Measurements from ENCODE around the gene ALCAM. TPM values are rescaled to one million over a fixed set of nuclear protein-coding genes. Genes with fewer than 3 reads are reported as not detected.

Gene ALCAM
- total RNA-seq, 1 experiment from 2014 or later, result 32.3 TPM

DNA sequence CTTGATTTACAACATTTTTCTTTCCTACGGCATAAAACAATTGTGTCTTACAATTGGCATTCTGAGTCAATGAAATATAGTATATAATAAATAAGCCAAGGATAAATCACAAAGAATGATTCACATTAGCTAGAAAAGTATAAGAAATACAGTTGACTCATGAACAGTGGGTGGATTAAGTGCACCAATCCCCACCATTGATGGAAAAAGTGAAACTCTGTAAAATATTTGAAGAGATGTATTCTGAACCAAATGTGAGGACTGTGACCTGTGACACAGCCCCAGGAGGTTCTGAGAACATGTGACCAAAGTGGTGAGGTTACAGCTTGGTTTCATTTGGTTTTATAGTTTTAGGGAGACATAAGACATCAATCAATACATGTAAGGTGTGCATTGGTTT is 227.5 kb downstream of the ALCAM start:
- H3K4me3 ChIP-seq (ENCODE audit: low read depth in 2 of 2, low read length in 2 of 2), result no peak overlapping the region
- no TSS peak for BruUV-seq (replicated peaks)
- TF ChIP-seq POLR2AphosphoS5 (IDR thresholded peaks at IDR 0.05; ENCODE audit: low read depth, low read length) (no peak), SIN3A (IDR thresholded peaks at IDR 0.05; ENCODE audit: borderline replicate concordance, insufficient read depth, low read depth, low read length) (no peak), TCF7L2 (IDR thresholded peaks at IDR 0.05; ENCODE audit: low read depth, low read length) (no peak)
- TF ChIP-seq, protein P1, sequence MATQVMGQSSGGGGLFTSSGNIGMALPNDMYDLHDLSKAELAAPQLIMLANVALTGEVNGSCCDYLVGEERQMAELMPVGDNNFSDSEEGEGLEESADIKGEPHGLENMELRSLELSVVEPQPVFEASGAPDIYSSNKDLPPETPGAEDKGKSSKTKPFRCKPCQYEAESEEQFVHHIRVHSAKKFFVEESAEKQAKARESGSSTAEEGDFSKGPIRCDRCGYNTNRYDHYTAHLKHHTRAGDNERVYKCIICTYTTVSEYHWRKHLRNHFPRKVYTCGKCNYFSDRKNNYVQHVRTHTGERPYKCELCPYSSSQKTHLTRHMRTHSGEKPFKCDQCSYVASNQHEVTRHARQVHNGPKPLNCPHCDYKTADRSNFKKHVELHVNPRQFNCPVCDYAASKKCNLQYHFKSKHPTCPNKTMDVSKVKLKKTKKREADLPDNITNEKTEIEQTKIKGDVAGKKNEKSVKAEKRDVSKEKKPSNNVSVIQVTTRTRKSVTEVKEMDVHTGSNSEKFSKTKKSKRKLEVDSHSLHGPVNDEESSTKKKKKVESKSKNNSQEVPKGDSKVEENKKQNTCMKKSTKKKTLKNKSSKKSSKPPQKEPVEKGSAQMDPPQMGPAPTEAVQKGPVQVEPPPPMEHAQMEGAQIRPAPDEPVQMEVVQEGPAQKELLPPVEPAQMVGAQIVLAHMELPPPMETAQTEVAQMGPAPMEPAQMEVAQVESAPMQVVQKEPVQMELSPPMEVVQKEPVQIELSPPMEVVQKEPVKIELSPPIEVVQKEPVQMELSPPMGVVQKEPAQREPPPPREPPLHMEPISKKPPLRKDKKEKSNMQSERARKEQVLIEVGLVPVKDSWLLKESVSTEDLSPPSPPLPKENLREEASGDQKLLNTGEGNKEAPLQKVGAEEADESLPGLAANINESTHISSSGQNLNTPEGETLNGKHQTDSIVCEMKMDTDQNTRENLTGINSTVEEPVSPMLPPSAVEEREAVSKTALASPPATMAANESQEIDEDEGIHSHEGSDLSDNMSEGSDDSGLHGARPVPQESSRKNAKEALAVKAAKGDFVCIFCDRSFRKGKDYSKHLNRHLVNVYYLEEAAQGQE (IDR thresholded peaks at IDR 0.05; ENCODE audit: insufficient read depth in 1 of 2, low read depth in 2 of 2, low read length in 1 of 2), result no peak
- TF ChIP-seq, protein P2, sequence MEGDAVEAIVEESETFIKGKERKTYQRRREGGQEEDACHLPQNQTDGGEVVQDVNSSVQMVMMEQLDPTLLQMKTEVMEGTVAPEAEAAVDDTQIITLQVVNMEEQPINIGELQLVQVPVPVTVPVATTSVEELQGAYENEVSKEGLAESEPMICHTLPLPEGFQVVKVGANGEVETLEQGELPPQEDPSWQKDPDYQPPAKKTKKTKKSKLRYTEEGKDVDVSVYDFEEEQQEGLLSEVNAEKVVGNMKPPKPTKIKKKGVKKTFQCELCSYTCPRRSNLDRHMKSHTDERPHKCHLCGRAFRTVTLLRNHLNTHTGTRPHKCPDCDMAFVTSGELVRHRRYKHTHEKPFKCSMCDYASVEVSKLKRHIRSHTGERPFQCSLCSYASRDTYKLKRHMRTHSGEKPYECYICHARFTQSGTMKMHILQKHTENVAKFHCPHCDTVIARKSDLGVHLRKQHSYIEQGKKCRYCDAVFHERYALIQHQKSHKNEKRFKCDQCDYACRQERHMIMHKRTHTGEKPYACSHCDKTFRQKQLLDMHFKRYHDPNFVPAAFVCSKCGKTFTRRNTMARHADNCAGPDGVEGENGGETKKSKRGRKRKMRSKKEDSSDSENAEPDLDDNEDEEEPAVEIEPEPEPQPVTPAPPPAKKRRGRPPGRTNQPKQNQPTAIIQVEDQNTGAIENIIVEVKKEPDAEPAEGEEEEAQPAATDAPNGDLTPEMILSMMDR (IDR thresholded peaks at IDR 0.05), result no peak
- H3K4me1 ChIP-seq (ENCODE audit: control insufficient read depth, insufficient read depth, low read length), result no peaks in the 10 kb centered on the region
- H3K27me3 ChIP-seq (ENCODE audit: control insufficient read depth, insufficient read depth, low read length), result no peaks in the 10 kb centered on the region
- CTCF ChIA-PET, result no interaction called here
- H3K36me3 ChIP-seq (ENCODE audit: control insufficient read depth, insufficient read depth, low read length), result no peaks in the 10 kb centered on the region
- intact Hi-C loops (cut with micrococcal nuclease; ENCODE audit: unreplicated experiment) (no loop called here), in situ Hi-C loops (cut with HindIII; ENCODE audit: low pct_unique_long_range_greater_than_20kb, low sequenced_read_pairs) (no loop called here)
- no peaks in the 10 kb centered on the region for H3K9me3 ChIP-seq (ENCODE audit: control insufficient read depth, insufficient read depth, low read depth, low read length)
- DNase-seq (ENCODE audit: low read depth, low spot score) (no peak), ATAC-seq (no peak)
- H3K27ac ChIP-seq (ENCODE audit: low read length), result no peak overlapping the region
- POLR2A ChIA-PET, result interaction anchor here (0.6 kb wide), 1 partner anchor 379 kb away, joined by 7 read pairs; no protein-coding TSS in a partner anchor

DNA sequence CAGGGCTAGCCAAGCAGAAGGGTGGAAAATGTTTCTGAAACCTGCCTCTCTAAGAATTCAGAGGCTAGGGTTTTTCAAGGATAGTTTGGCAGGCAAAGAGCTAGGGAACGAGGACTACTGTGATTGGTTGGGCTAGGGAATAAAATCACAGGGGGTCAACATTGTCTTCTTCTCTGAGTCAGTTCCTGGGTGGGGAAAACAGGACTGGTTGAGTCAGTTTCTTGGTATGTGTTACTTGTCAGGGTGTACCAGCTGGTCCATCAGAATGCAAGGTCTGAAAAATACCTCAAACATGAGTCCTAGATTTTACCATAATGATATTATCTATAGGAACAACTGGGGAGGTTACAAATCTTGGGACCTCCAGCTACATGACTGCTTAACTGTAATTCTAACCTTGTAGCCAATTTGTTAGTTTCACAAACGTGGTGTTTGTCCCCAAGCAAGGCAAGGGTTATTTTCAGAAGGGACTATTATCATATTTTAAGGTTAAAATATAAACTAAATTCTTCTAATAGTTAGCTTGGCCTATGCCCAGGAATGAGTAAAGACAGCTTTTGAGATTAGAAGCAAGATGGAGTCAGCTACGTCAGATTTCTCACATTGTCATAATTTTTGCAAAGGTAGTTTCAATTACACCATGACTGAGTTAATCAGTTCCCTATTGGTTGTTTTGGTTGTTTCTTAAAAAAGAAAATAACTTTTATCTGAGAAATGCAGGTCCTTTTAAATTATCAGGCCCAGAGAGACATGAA is 231.5 kb downstream of the ALCAM start:
- CTCF ChIA-PET, result no interaction called here

More for the DNA sequence above, 231.5 kb downstream of the ALCAM start:
- intact Hi-C loops (cut with micrococcal nuclease; ENCODE audit: unreplicated experiment), result no loop called here
- DNase-seq (ENCODE audit: low read depth, low spot score) (peak; percentile 20), ATAC-seq (no peak)
- BruUV-seq (replicated peaks), result no TSS peak
- TF ChIP-seq SIN3A (IDR thresholded peaks at IDR 0.05; ENCODE audit: borderline replicate concordance, insufficient read depth, low read depth, low read length) (no peak), POLR2AphosphoS5 (IDR thresholded peaks at IDR 0.05; ENCODE audit: low read depth, low read length) (no peak), TCF7L2 (IDR thresholded peaks at IDR 0.05; ENCODE audit: low read depth, low read length) (no peak)
- TF ChIP-seq, protein P2 (IDR thresholded peaks at IDR 0.05), result no peak
- TF ChIP-seq, protein P1 (IDR thresholded peaks at IDR 0.05; ENCODE audit: insufficient read depth in 1 of 2, low read depth in 2 of 2, low read length in 1 of 2), result no peak
- no peak overlapping the region for H3K4me3 ChIP-seq (ENCODE audit: low read depth in 2 of 2, low read length in 2 of 2)
- no peaks in the 10 kb centered on the region for H3K4me1 ChIP-seq (ENCODE audit: control insufficient read depth, insufficient read depth, low read length)
- POLR2A ChIA-PET, result no interaction called here
- H3K36me3 ChIP-seq (ENCODE audit: control insufficient read depth, insufficient read depth, low read length), result no peaks in the 10 kb centered on the region
- no peaks in the 10 kb centered on the region for H3K9me3 ChIP-seq (ENCODE audit: control insufficient read depth, insufficient read depth, low read depth, low read length)
- in situ Hi-C loops (cut with HindIII; ENCODE audit: low pct_unique_long_range_greater_than_20kb, low sequenced_read_pairs), result no loop called here
- no peak overlapping the region for H3K27ac ChIP-seq (ENCODE audit: low read length)
- H3K27me3 ChIP-seq (ENCODE audit: control insufficient read depth, insufficient read depth, low read length), result no peaks in the 10 kb centered on the region

Measured in Panc1 (cell line).